Measurements from ENCODE around the gene RIN3. TPM values are rescaled to one million over a fixed set of nuclear protein-coding genes. Genes with fewer than 3 reads are reported as not detected.
A peak's percentile ranks its signal among the peaks of the same experiment; 100 is the strongest.

Gene RIN3
- total RNA-seq, 2 donors from 2014 or later = 47.4 to 54.2 TPM

DNA sequence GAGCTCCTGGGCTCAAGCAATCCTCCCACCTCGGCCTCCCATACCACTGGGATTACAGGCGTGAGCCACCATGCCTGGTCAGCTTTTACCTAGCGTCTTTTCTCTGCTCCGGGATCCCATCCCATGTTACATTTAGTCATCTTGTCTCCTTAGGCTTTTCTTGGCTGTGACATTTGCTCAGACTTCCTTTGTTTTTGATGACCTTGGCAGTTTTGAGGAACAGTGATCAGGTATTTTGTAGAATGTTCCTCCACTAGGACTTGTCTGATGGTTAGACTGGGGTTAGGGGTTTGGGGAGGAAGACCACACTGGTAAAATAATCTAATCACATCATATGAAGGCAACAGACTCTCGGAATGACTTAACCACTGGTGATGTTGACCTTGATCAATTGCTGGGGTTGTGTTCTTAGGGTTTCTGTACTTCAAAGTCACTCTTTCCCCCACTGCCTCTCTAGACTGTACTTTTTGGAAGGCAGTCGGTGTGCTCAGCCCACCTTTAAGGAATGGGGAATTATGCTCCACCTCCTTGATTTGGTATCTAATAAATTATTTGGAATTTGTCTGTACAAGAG lies 48.4 kb downstream of the RIN3 start:
- DNase-seq (ENCODE audit: low spot score) = no peak
- Histone ChIP-seq H3K36me3 (no peaks in the 10 kb centered on the region), H3K4me1 (ENCODE audit: control insufficient read depth in 1 of 2, low read depth in 2 of 2) (peaks cover 28 to 52% of the 10 kb centered on the region in 2 donors), H3K4me3 (no peak overlapping the region), H3K9me3 (no peaks in the 10 kb centered on the region), H3K27me3 (replicated peaks; ENCODE audit: insufficient read depth) (no peaks in the 10 kb centered on the region), H3K27ac (no peak overlapping the region)
- ATAC-seq (ENCODE audit: insufficient number of reproducible peaks, low FRiP score, low read depth) = no peak
- TF ChIP-seq, protein P1, sequence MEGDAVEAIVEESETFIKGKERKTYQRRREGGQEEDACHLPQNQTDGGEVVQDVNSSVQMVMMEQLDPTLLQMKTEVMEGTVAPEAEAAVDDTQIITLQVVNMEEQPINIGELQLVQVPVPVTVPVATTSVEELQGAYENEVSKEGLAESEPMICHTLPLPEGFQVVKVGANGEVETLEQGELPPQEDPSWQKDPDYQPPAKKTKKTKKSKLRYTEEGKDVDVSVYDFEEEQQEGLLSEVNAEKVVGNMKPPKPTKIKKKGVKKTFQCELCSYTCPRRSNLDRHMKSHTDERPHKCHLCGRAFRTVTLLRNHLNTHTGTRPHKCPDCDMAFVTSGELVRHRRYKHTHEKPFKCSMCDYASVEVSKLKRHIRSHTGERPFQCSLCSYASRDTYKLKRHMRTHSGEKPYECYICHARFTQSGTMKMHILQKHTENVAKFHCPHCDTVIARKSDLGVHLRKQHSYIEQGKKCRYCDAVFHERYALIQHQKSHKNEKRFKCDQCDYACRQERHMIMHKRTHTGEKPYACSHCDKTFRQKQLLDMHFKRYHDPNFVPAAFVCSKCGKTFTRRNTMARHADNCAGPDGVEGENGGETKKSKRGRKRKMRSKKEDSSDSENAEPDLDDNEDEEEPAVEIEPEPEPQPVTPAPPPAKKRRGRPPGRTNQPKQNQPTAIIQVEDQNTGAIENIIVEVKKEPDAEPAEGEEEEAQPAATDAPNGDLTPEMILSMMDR (IDR thresholded peaks at IDR 0.05) = no peak

DNA sequence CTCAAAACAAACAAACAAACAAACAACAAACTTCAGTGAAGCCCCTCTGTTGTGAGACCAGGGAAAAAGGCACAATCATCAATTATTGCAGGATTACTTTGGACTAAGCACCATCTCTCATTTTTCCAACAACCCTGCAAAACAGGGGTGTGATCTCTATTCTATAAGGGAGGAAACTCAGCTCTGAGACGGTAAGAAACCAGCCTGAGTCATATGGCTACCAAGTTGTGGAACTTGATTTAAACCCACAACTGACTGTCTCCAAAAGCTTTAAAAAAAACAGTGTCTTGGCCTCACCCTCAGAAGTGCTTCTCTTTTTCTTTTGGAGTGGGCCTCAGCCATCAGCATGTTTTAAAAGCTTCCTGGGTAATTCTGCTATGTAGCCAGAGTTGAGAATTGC lies 49.8 kb downstream of the RIN3 start:
- Histone ChIP-seq H3K27me3 (replicated peaks; ENCODE audit: insufficient read depth) (no peaks in the 10 kb centered on the region), H3K27ac (peak overlapping the region; percentile 40 to 66), H3K9me3 (no peaks in the 10 kb centered on the region), H3K4me3 (no peak overlapping the region), H3K36me3 (no peaks in the 10 kb centered on the region), H3K4me1 (ENCODE audit: control insufficient read depth in 1 of 2, low read depth in 2 of 2) (peaks cover 28 to 49% of the 10 kb centered on the region in 2 donors)
- DNase-seq (ENCODE audit: low spot score) (no peak), ATAC-seq (ENCODE audit: insufficient number of reproducible peaks, low FRiP score, low read depth) (no peak)
- TF ChIP-seq, protein P1 (IDR thresholded peaks at IDR 0.05) = no peak

DNA sequence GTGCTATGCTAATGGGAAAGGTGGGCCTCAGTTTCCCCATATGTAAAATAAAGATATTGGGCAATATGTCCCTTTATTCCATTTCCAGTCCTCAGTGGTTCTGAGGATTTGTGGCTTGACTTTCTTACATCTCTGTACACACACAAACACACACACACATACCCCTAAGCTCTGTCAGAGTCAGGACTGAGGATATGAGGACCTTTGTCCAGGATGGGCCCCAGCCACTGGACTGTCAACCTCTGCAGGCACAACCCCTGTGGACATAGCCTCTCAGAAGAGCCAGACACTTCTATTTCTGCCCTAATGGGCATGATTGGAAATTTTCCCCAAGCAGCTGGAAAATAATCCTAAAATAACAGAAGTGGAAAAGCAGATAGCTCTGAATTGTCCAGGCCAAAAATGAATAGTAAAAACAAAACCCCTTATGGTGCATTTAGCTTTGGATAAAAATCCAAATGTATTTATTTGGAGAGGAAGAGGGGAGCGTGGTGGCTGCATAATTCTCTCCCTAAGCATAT lies 50.2 kb downstream of the RIN3 start:
- DNase-seq (ENCODE audit: low spot score) (no peak), ATAC-seq (ENCODE audit: insufficient number of reproducible peaks, low FRiP score, low read depth) (no peak)
- TF ChIP-seq, protein P1 (IDR thresholded peaks at IDR 0.05) = no peak
- Histone ChIP-seq H3K4me1 (ENCODE audit: control insufficient read depth in 1 of 2, low read depth in 2 of 2) (peaks cover 28 to 51% of the 10 kb centered on the region in 2 donors), H3K36me3 (no peaks in the 10 kb centered on the region), H3K27ac (peak overlapping the region; percentile 40 to 66), H3K27me3 (replicated peaks; ENCODE audit: insufficient read depth) (no peaks in the 10 kb centered on the region), H3K4me3 (no peak overlapping the region), H3K9me3 (no peaks in the 10 kb centered on the region)

DNA sequence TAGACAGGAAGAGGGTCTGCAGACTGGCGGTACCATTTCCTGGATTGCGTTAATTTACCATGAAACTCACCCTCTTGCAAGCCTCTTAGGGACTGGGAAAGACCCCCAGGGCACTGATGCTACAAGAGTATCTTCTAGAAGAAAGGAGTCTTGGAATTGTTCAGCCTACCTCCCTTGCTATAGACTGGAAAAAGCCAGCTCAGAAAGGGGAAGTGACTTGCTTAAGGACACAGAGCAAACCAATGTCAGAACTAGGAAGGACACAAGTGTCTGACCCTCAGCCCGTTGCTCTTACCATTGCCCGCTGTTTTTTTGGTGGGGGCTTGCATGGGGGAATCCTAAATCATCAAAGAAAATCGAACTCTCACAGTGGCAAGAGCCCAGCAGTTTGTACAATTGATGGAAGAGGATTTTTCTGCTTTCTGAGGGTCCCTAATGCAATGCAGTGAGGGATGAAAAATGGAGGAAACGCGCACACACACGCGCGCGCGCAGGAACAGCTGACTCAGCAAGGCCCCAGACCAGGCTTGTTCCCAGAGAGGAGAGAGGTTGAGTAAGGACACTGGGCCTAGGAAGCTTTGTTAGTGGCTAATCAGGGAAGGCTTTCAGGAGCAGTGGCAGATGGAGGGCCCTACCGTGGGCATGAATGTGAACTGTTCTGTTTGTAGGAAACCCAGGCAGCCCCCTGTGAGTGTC lies 50.9 kb downstream of the RIN3 start:
- H3K4me3 ChIP-seq = no peak overlapping the region
- peak overlapping the region; percentile 40 to 66 for H3K27ac ChIP-seq
- H3K27me3 ChIP-seq (replicated peaks; ENCODE audit: insufficient read depth) = no peaks in the 10 kb centered on the region
- H3K36me3 ChIP-seq = no peaks in the 10 kb centered on the region
- H3K9me3 ChIP-seq = no peaks in the 10 kb centered on the region
- no peak for DNase-seq (ENCODE audit: low spot score)
- ATAC-seq (ENCODE audit: insufficient number of reproducible peaks, low FRiP score, low read depth) = no peak
- TF ChIP-seq, protein P1 (IDR thresholded peaks at IDR 0.05) = no peak
- H3K4me1 ChIP-seq (ENCODE audit: control insufficient read depth in 1 of 2, low read depth in 2 of 2) = peaks cover 28 to 58% of the 10 kb centered on the region in 2 donors

DNA sequence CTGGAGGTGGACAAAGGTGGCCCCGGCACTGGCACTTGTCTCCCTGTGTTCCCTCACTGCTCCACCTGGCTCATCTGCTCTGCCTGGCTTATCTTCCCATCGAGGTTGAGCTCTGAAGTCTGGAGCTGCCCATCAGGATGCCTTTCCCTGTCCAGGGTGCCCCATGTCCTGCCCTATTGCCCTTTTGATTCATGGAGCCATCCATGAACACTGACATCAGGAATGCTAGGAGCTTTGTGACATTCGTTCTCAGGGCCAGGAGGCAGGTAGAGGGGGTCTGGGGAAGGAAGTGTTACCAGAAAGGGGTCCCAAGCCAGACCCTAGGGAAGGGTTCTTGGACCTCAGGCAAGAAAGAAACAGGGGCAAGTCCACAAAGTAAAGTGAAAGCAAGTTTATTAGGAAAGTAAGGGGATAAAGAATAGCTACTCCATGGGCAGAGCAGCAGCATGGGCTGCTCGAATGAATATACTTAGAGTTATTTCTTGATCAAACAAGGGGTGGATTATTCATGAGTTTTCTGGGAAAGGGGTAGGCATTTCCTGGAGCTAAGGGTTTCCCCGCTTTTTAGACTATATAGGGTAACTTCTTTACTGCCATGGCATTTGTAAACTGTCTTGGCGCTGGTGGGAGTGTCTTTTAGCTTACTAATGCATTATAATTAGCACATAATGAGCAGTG lies 51.6 kb downstream of the RIN3 start:
- Histone ChIP-seq H3K4me3 (no peak overlapping the region), H3K27me3 (replicated peaks; ENCODE audit: insufficient read depth) (no peaks in the 10 kb centered on the region), H3K27ac (peak overlapping the region; percentile 40 to 66), H3K36me3 (no peaks in the 10 kb centered on the region), H3K9me3 (no peaks in the 10 kb centered on the region), H3K4me1 (ENCODE audit: control insufficient read depth in 1 of 2, low read depth in 2 of 2) (peaks cover 28 to 62% of the 10 kb centered on the region in 2 donors)
- TF ChIP-seq, protein P1 (IDR thresholded peaks at IDR 0.05) = no peak
- DNase-seq (ENCODE audit: low spot score) (no peak), ATAC-seq (ENCODE audit: insufficient number of reproducible peaks, low FRiP score, low read depth) (no peak)

Data from thoracic aorta (tissue), 2 donors.